HG02623 (cell line): ENCODE results near the gene ZMYND10.

ENCODE experiments used
- ATAC-seq: cut with Tn5 transposase; IDR thresholded peaks from one replicate; pipeline ENCODE4 v1.9.1; 2021; ENCODE audit warnings: moderate library complexity; ENCODE audit not compliant: unreplicated experiment

ZMYND10 gene

GRCh38 chr3:50292159-50293078 is 53.1 kb downstream of the ZMYND10 start, which contains the start of gene IFRD2:
TSS of gene IFRD2 (minus strand) at chr3:50292429. CDS start at chr3:50292274, 155 bp downstream.
- ATAC-seq = peak; percentile 94
